GM18909 (cell line): ENCODE data around the gene ERBB4.

Experiments
- ATAC-seq: cut with Tn5 transposase; IDR thresholded peaks from one replicate; pipeline ENCODE4 v1.9.1; 2021; ENCODE audit warnings: mild to moderate bottlenecking; ENCODE audit not compliant: unreplicated experiment, poor library complexity

The ERBB4 gene

GRCh38 chr2:211468877-211469663 lies 1069.5 kb downstream of the ERBB4 start:
- ATAC-seq, result no peak

- no peak for ATAC-seq
Measured at GRCh38 chr2:211468217-211468616, 1070.4 kb downstream of the ERBB4 start.

DNA sequence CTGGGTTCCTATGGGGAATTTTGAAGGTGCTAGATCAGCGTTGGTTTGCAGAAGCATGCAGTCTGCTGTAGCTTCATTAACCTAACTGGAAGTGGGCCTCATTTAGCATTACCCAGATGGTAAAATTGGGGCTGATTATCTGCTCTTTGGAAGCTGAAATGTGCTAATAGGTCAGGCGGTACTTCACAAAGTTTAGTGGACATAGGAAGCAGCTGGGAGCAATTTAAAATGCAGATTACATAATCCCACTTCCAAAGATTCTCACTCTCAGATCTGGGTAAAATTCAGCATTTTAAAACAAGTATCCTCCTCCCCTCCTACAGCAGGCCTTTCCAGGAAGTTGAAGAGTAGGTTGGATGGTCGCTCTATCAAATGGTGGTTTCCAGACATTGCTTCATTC lies 1075.2 kb downstream of the ERBB4 start:
- no peak for ATAC-seq

DNA sequence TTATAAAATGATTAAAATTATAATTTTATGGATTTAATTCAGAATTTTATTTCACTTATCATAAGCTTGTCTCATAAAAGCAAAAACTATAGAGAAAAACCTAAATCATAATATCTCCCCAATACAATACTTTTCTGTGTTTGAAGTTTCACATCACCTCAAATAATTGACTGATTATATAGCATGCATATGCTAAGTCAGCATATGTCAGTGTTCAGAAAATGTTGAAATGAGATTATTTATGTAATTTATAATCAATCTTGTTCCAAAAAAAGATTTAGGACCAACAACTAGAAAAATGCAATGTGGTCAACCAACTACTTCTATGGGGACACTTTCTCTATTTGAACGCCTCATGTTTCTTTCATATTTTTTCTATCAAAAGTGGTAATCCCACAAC lies 1079.6 kb downstream of the ERBB4 start:
- ATAC-seq, result no peak

DNA sequence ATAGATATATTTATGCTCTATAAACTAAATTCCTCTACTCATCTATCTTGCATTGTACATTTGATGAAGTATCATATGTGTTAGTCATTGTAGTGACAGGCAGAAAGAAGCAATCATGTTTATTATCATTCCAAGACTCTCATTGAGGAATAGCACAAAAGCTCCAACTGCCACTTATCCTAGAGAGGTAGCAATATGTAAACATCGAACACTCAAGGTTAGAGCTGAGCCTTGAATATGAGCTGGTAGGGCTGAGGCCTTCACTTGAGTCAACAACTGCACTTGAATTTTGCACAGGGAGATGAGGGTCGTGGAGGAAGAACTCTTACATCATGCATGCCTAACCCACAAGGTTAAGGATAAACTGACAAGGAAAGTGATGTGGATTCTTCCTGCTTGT lies 1081.3 kb downstream of the ERBB4 start:
- ATAC-seq, result no peak

GRCh38 chr2:211455216-211455841 lies 1083.3 kb downstream of the ERBB4 start:
- peak; percentile 68 for ATAC-seq

DNA sequence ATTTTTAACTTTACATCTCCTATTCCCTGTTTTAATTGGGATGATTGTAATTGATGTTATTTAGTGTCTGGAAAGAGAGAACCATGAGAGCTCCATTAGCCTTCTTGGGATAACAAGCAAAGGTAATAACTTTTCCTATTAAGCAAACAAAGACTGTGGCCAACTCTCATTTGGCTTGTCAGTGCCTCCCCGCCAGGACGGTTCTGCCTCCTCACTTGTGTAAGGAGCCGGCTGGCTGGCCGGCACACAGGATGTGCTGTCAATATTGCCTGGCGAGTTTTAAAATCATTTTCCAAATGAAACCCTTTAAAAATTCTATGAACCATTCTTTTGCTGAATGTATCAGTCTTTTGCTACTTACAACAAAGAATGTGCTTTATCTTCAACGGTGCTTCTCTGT lies 1083.9 kb downstream of the ERBB4 start:
- ATAC-seq, result no peak

DNA sequence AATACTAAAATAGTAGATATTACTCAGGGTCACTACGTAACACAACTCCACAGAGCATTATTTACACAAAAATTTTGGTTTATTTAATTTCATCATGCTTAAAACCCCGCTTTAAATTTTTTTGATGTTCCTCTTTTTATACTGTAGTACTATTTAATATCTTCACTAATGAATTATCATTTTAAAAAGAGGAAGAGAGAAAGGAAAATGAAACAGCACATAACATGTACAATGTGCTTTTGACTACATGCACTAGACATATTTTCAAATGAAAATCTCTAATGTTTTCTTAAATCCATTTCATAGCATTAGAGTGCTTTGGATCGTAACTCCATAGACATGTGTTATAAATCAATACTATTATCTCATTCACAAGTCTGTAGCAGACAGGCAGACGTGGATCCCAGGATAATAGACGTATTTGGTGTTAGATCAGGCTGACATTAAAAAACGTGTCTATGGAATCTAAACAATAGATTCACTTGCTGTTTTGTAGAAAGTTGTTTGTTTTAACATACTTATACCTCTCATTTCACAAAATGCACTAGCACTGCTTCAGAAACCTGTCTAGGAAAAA lies 1085.2 kb downstream of the ERBB4 start:
- ATAC-seq, result no peak

DNA sequence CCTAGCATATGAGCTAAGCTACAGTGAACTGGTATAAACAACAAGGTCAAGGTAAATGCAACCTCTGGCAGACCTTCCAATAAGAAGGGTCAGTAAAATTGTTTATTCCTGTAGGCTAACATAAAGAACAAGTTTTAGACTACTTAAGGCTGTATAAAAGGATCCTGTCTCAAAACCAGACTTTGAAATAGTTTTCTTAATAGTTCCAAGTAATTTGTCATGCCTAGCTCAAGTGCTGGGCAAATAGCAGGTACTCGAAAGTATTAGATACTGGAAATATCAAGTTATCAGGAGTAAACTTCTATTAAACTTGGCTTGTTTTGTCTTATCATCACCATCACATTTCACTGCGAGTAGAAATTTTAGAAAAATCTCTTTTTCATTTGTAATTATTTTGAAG lies 1087.0 kb downstream of the ERBB4 start:
- no peak for ATAC-seq

GRCh38 chr2:211449819-211450218 lies 1088.8 kb downstream of the ERBB4 start:
- ATAC-seq, result no peak

DNA sequence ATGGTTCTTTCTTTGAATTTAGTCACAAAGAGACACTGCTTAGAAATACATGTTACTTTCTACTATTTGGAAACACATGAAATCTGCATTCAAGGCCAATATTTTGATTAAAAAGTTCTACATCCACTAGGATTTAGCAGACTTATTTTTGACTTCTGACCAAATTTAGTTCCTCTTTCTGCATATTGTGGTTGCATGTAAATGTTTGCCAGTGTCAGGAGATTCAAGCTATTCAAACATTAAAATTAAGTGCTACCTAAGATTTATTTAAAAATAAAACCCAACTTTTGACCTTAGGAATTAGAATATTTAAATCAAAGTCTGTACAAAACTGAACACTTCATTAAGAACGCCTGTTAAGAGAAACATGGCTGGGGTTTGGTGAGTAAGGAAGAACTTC lies 1091.1 kb downstream of the ERBB4 start:
- ATAC-seq, result no peak

GRCh38 chr2:211440107-211440506 lies 1098.5 kb downstream of the ERBB4 start:
- ATAC-seq, result no peak

DNA sequence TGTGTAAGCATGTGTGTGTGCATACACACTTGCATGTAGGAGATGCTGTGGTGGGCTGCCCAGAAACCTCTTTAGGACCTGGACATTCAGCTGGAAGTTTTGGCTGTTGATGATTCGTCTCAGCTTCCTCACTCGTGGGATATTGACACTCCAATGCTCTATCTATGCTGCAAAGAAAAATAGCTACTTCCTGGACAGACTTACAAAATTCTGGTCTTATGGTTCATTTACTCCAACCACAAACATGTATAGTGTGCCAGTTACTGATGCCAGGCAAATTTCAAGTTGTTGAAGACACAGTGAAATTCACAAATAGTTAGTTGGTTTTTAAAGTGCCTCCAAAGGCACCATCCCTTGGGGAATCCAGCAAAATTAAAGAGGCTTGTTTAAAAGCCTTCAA lies 1099.6 kb downstream of the ERBB4 start:
- no peak for ATAC-seq

DNA sequence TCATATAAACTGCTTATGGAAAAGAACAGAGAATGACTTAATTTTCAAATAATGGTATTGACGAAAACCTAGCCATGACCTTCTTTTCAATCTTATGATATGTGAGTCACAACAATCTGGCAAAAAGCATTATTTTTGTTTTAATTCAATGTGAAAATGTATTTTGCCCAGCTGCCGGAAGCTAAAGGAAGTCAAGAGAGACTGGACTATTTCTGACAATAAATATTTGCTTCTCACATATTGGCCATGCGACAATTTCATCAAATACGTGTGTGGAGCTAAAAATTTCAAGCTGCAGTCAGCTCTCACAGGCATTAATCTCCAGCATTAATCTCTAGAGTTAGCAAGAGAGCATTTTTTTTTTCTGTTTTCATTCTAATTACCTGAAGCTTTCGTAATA lies 1101.2 kb downstream of the ERBB4 start:
- ATAC-seq, result no peak

GRCh38 chr2:211436182-211436581 lies 1102.4 kb downstream of the ERBB4 start:
- ATAC-seq, result no peak

GRCh38 chr2:211435331-211435730 lies 1103.3 kb downstream of the ERBB4 start:
- ATAC-seq, result no peak

DNA sequence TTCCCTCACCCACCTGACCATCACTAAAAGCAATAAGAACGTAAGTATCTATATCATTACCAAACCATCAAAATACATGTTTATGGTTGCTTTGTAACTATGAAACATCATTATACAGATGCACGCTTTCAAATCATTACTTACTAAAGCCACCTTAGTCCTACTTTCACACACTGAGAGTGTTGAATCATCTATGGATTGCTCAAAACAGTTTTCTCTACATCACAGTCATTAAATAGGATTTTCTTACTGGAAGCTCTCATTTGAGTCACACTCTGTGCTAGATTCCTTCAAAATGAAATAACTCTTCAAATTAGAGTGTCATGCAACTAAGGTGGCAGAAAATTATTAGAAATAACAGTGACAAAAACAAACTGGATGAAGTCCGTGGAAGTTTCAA lies 1103.8 kb downstream of the ERBB4 start:
- ATAC-seq, result no peak

- no peak for ATAC-seq
Measured at GRCh38 chr2:211429256-211429920, 1109.2 kb downstream of the ERBB4 start.

DNA sequence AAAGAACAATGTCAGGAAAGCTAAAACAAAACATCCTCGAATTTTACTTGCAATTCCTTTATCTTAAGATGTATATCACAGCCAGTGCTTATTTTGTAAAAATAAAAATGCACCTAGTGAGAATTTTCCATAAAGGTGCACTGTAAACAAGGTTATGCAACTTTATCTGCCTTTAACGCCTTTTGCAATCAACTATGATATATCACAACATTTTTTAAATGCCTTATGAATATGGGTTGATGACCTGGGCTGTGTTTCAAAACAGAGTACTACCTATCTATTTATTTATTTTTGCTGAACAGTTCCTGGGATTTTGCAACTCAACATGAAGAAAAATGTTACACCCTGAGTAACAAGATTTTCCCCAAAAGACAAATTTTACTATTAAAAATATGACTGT lies 1112.4 kb downstream of the ERBB4 start:
- no peak for ATAC-seq

DNA sequence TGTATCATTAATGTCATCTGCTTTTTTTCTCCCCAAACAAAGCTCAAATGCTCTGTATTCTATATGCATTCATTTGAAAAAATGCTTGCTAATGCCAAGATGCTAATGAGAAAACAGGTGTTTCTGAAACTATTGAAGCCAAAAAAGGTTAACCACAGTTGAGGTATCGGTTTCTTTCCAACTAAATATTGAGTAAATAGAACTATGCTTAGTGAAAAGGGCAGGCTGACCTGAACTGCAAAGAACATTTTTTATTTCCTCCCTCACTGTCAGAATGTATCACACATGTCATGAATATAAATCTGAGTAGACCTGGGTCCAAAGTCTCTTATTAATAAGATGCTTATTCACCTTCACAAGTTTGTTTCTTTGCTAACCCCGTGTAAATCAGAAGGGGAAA lies 1115.6 kb downstream of the ERBB4 start:
- ATAC-seq, result no peak

DNA sequence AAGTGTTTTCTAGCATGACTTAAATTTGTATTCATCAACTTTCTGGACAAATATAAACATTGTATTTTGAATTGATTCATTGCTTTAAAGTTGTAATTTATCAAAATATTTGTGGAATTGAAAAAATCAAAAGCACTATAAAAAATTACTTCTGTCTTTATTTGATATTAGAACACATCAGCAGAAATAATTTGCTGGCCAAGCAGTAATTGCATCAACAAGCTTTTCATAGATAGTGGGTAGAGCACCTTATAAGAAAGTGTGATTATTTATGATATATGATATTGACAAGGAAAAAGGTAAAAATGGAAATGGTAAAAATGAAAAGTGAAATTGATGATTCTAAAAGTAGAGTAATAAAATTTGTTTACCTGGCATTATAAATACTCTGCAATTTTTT lies 1121.1 kb downstream of the ERBB4 start:
- ATAC-seq, result no peak
